Measurements from ENCODE around the gene SMAD5.

DNA sequence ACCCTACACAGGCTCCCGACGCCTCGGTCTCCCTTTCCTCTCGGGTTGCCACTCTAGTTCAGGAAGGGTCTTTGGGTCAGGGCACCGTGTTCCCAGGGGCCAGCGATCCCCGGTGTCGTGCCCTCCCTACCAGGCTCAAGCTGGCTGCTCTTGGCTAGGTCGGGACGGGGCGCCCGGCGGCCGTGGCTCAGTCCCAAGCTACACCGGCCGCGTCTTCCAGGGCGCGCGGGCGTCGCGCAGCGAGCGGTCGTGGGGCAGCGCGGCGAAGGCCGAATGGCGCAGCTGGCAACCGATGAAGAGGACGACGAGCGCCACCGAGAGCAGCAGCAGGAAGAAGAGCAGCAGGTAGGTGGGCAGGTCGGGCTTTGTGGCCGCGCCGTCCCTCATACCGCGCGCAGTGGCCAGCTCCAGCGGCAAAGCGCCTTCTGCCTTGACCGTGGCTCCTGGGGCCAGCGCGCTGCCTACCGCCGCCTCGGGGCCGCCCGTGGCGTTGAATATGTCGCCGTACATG lies 59.4 kb downstream of the SMAD5 start:
- TF ChIP-seq POLR2AphosphoS5 (IDR thresholded peaks at IDR 0.05; ENCODE audit: low read depth, low read length) = no peak
- TF ChIP-seq SIN3A (IDR thresholded peaks at IDR 0.05; ENCODE audit: borderline replicate concordance, insufficient read depth, low read length) = no peak
- no peak for TF ChIP-seq TAF1 (IDR thresholded peaks at IDR 0.05; ENCODE audit: borderline replicate concordance, insufficient read depth, low read length)

All from PFSK-1 (cell line).